ENCODE results near the gene KCNQ1OT1. TPM values are rescaled to one million over a fixed set of nuclear protein-coding genes. Genes with fewer than 3 reads are reported as not detected.

KCNQ1OT1 gene
- total RNA-seq, 1 donor from 2014 or later, result 1.6 TPM

GRCh38 chr11:2738551-2739431, 39.0 kb upstream of the KCNQ1OT1 start:
- no peaks in the 10 kb centered on the region for H3K36me3 ChIP-seq
- no peaks in the 10 kb centered on the region for H3K9me3 ChIP-seq
- no peak overlapping the region for H3K27ac ChIP-seq
- ATAC-seq (no peak), DNase-seq (no peak)
- no peaks in the 10 kb centered on the region for H3K27me3 ChIP-seq (ENCODE audit: low read depth)
- H3K4me3 ChIP-seq, result no peak overlapping the region
- intact Hi-C loops (cut with DNase I), result no loop called here
- H3K4me1 ChIP-seq, result peaks cover 5% of the 10 kb centered on the region
- TF ChIP-seq CTCF (IDR thresholded peaks at IDR 0.05), result no peak

- Histone ChIP-seq H3K27me3 (ENCODE audit: low read depth) (no peaks in the 10 kb centered on the region), H3K36me3 (no peaks in the 10 kb centered on the region), H3K4me3 (no peak overlapping the region), H3K9me3 (no peaks in the 10 kb centered on the region), H3K27ac (no peak overlapping the region), H3K4me1 (peaks cover 5% of the 10 kb centered on the region)
- ATAC-seq, result no peak
- intact Hi-C loops (cut with DNase I), result no loop called here
- DNase-seq, result no peak
- no peak for TF ChIP-seq CTCF (IDR thresholded peaks at IDR 0.05)
Observed at GRCh38 chr11:2737866-2738265, 38.1 kb upstream of the KCNQ1OT1 start.

- no peak for TF ChIP-seq CTCF (IDR thresholded peaks at IDR 0.05)
- intact Hi-C loops (cut with DNase I), result no loop called here
- ATAC-seq, result no peak
Observed at GRCh38 chr11:2737226-2737590, 37.4 kb upstream of the KCNQ1OT1 start.

GRCh38 chr11:2736577-2737225, 36.9 kb upstream of the KCNQ1OT1 start:
- intact Hi-C loops (cut with DNase I), result no loop called here
- H3K36me3 ChIP-seq, result no peaks in the 10 kb centered on the region
- DNase-seq (no peak), ATAC-seq (no peak)
- H3K4me1 ChIP-seq, result peaks cover 5% of the 10 kb centered on the region
- H3K9me3 ChIP-seq, result no peaks in the 10 kb centered on the region
- no peak overlapping the region for H3K4me3 ChIP-seq
- H3K27me3 ChIP-seq (ENCODE audit: low read depth), result no peaks in the 10 kb centered on the region
- TF ChIP-seq CTCF (IDR thresholded peaks at IDR 0.05), result no peak
- no peak overlapping the region for H3K27ac ChIP-seq

More at GRCh38 chr11:2737226-2737590, 37.4 kb upstream of the KCNQ1OT1 start:
- no peaks in the 10 kb centered on the region for H3K36me3 ChIP-seq
- no peak overlapping the region for H3K4me3 ChIP-seq
- no peak for DNase-seq
- no peaks in the 10 kb centered on the region for H3K27me3 ChIP-seq (ENCODE audit: low read depth)
- no peak overlapping the region for H3K27ac ChIP-seq
- peaks cover 5% of the 10 kb centered on the region for H3K4me1 ChIP-seq
- H3K9me3 ChIP-seq, result no peaks in the 10 kb centered on the region

GRCh38 chr11:2735053-2735589, 35.3 kb upstream of the KCNQ1OT1 start:
- ATAC-seq (no peak), DNase-seq (no peak)
- TF ChIP-seq CTCF (IDR thresholded peaks at IDR 0.05), result no peak
- Histone ChIP-seq H3K27ac (no peak overlapping the region), H3K4me1 (peaks cover 5% of the 10 kb centered on the region), H3K27me3 (ENCODE audit: low read depth) (no peaks in the 10 kb centered on the region), H3K36me3 (no peaks in the 10 kb centered on the region), H3K9me3 (no peaks in the 10 kb centered on the region), H3K4me3 (no peak overlapping the region)
- intact Hi-C loops (cut with DNase I), result no loop called here
